ENCODE measurements around the gene PALM. TPM values are rescaled to one million over a fixed set of nuclear protein-coding genes. Genes with fewer than 3 reads are reported as not detected.

Gene PALM
- total and polyA plus RNA-seq, 9 of the 15 experiments (the other 6 are each of a cell fraction or from before 2014, with no cell fraction given) = 0.04 to 6.6 (median 1.7) TPM

GRCh38 chr19:796692-797527 lies 88.2 kb downstream of the PALM start, which contains the start of gene PTBP1 (continued):
- TF ChIP-seq ZBTB40 (IDR thresholded peaks at IDR 0.05) = peak; percentile 86
- TF ChIP-seq ZBTB40 (CRISPR knock-in tag; IDR thresholded peaks at IDR 0.05) = no peak
- no peak for TF ChIP-seq SRSF3 (IDR thresholded peaks at IDR 0.05; ENCODE audit: insufficient read depth, low read length)
- TF ChIP-seq, protein P1, sequence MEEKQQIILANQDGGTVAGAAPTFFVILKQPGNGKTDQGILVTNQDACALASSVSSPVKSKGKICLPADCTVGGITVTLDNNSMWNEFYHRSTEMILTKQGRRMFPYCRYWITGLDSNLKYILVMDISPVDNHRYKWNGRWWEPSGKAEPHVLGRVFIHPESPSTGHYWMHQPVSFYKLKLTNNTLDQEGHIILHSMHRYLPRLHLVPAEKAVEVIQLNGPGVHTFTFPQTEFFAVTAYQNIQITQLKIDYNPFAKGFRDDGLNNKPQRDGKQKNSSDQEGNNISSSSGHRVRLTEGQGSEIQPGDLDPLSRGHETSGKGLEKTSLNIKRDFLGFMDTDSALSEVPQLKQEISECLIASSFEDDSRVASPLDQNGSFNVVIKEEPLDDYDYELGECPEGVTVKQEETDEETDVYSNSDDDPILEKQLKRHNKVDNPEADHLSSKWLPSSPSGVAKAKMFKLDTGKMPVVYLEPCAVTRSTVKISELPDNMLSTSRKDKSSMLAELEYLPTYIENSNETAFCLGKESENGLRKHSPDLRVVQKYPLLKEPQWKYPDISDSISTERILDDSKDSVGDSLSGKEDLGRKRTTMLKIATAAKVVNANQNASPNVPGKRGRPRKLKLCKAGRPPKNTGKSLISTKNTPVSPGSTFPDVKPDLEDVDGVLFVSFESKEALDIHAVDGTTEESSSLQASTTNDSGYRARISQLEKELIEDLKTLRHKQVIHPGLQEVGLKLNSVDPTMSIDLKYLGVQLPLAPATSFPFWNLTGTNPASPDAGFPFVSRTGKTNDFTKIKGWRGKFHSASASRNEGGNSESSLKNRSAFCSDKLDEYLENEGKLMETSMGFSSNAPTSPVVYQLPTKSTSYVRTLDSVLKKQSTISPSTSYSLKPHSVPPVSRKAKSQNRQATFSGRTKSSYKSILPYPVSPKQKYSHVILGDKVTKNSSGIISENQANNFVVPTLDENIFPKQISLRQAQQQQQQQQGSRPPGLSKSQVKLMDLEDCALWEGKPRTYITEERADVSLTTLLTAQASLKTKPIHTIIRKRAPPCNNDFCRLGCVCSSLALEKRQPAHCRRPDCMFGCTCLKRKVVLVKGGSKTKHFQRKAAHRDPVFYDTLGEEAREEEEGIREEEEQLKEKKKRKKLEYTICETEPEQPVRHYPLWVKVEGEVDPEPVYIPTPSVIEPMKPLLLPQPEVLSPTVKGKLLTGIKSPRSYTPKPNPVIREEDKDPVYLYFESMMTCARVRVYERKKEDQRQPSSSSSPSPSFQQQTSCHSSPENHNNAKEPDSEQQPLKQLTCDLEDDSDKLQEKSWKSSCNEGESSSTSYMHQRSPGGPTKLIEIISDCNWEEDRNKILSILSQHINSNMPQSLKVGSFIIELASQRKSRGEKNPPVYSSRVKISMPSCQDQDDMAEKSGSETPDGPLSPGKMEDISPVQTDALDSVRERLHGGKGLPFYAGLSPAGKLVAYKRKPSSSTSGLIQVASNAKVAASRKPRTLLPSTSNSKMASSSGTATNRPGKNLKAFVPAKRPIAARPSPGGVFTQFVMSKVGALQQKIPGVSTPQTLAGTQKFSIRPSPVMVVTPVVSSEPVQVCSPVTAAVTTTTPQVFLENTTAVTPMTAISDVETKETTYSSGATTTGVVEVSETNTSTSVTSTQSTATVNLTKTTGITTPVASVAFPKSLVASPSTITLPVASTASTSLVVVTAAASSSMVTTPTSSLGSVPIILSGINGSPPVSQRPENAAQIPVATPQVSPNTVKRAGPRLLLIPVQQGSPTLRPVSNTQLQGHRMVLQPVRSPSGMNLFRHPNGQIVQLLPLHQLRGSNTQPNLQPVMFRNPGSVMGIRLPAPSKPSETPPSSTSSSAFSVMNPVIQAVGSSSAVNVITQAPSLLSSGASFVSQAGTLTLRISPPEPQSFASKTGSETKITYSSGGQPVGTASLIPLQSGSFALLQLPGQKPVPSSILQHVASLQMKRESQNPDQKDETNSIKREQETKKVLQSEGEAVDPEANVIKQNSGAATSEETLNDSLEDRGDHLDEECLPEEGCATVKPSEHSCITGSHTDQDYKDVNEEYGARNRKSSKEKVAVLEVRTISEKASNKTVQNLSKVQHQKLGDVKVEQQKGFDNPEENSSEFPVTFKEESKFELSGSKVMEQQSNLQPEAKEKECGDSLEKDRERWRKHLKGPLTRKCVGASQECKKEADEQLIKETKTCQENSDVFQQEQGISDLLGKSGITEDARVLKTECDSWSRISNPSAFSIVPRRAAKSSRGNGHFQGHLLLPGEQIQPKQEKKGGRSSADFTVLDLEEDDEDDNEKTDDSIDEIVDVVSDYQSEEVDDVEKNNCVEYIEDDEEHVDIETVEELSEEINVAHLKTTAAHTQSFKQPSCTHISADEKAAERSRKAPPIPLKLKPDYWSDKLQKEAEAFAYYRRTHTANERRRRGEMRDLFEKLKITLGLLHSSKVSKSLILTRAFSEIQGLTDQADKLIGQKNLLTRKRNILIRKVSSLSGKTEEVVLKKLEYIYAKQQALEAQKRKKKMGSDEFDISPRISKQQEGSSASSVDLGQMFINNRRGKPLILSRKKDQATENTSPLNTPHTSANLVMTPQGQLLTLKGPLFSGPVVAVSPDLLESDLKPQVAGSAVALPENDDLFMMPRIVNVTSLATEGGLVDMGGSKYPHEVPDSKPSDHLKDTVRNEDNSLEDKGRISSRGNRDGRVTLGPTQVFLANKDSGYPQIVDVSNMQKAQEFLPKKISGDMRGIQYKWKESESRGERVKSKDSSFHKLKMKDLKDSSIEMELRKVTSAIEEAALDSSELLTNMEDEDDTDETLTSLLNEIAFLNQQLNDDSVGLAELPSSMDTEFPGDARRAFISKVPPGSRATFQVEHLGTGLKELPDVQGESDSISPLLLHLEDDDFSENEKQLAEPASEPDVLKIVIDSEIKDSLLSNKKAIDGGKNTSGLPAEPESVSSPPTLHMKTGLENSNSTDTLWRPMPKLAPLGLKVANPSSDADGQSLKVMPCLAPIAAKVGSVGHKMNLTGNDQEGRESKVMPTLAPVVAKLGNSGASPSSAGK (IDR thresholded peaks at IDR 0.05) = peak; percentile 75
- no peak for TF ChIP-seq TFAM (CRISPR knock-in tag; conservative IDR thresholded peaks at IDR 0.05)
- no peak for TF ChIP-seq POLR2AphosphoS2 (IDR thresholded peaks at IDR 0.05; ENCODE audit: low read length)

Data from K562 (cell line).